GM19043 (cell line): ENCODE data around the gene POLD2.

ENCODE experiments used
- ATAC-seq: cut with Tn5 transposase; IDR thresholded peaks from one replicate; pipeline ENCODE4 v1.9.1; 2021; ENCODE audit warnings: low read depth; ENCODE audit not compliant: unreplicated experiment

POLD2 gene

DNA sequence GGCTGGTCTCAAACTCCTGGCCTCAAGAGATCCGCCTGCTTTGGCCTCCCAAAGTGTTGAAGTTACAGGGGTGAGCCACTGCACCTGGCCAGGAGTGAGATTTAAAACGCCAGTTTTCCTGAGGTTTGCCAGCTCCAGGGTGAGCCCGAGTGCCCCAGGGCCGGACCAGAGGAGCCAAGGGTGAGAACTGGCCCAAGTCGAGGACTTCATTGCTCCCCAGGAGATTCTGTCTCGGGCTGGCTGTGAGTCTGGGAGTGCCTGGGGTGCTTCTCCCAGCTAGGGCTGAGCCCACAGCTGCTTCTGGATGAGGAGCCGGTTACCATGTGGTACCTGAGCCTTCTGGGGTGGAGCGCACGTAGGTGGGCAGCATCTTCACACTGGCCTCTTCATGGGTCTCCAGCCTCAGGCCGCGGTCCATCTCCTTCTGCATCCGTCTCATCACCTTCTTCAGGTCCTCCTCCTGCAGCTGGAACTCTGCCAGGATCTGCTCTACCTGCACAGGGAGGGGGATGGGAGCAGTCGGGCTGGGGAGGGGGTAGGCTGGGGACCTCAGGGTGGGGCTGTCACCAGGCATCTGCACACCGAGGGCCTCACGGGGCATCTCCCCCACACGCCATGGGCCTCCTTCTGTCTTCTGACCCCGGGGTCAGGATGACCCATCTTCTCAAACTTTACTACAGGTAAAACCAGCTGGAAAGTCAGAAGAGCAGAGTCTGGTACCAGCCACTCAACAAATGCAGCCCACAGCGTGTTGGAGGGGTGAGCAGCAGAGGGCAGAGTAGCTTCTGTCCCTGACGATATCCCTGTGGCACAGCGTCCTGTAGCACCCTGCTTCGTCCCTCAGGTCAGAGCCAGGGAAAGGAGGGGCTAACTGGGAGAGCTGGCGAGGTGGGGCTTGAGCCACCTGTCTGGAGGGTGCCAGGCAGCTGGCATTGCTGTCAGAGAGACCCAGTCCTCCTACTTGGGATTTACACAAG, 29.9 kb upstream of the POLD2 start:
- no peak for ATAC-seq

DNA sequence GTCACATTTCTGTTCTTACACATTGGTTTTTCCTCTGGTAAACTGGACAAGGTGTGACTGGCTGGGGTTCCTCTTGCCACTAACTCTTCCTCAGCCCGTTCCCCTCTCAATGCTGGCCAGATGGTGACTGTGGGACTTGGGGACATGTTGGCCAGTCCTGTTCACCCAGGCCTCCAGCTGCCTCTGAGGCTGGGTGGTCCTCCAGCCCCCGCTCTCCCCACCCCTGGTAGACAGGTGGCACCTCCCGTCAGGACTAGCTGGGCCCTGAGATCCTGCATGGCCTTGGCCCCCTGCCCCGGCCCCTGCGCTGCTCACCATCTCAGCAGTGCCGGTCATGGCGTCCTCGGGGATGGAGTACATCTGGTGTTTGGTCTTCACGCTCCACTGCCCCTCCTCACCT, 28.6 kb upstream of the POLD2 start:
- ATAC-seq: no peak

DNA sequence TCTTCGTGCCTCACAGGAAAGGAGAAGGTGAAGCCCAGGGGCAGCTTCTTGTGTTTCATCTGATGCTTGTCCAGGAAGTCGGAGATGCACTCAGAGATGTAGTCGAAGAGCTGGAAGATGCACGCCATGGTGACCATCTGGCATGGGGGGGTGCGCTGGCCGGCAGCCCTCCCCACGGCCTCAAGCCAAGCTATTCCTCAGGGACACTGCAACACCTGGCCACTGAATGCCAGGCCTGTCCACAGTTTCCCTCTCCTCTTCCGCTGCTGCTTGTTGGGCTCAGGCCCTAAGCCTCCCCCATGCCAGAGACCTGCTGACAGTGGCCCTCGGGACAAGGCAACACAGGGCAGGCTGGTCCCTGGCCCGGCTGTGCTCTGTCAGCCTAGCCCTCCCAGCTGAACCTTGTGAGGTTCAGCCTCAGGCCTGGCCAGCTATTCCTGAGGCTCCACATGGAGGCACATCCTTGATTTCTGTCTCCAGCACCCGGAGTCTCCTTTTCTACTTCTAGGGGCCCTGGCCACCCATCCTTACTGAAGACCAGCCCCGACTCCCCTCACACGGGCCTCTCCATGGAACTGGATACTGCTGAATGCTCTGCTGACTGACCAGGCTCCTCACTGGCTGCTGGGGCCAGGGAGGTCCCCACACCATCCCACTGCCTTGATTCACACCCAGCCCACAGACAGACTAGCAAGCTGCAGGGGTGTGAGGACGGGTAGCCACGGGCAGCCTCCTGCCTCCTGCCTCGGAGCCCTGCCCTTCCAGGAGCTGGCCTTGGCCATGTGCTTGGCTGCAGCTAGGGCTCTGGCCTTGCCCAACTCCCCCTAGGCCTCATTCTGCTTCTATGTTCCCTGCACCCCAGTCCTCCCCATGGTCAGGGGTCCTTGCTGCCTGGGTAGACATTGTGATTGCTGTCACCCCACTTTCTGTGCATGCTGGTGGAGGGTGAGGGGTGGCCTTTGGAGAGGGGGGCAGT, 27.9 kb upstream of the POLD2 start:
- ATAC-seq: no peak

DNA sequence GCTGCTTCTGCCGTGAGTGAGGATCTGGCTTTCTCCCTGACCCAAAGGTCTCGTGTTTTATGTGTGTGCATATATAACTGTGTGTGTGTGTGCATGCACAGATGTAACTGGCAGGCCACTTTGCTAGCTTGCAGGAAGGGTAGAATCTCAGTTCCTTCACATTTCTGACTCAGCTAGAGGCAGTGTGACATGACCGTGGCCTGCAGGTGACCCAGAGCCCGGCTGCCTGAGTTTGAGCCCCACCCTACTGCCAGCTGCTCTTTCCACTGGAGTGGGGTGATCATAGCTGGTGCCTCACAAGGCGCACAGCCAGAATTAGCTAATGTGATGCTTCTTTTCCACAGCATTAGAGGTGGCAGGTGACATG, 27.1 kb upstream of the POLD2 start:
- ATAC-seq: peak; percentile 89

DNA sequence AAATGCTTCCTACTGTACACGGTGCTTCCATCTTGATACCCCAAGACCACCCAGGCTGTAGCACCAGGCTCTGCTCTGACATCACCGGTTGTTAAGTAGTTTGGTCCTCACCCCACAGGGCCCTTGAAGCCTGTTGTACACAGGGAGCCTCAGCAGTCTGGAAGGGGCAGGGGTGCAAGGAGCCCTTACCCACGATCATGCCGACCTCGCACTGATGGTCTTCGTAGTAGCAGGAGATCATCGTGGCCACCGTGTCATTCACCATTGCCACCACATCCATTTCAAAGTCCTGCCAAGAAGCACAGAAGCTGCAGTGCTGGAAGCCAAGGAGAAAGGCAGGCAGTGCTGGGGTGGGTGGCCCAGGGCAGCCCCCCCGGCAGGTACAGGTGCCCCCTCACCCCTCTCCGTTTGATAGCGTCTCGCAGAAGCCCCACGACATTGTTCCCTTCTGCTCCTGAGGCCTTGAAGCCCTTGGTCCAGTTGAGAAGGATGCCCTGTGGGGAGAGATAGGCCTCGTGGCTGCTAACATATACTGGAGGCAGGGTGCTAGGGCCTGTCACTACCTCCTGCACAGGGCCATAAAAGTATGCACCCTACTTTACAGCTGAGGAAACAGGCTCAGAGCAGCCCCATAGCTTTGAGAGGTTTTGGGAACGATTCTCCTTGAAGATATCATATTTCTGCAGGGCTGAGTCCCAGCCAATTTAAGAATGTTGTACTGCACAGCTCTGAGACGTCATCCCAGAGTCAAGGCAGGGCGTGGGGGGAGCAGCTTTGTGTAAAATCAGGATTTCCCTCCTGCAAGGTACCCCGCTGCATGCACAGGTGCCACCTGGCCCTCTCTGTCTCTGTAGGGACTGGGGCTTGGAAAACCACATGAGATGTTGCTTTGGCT, 26.5 kb upstream of the POLD2 start:
- ATAC-seq: peak; percentile 10

DNA sequence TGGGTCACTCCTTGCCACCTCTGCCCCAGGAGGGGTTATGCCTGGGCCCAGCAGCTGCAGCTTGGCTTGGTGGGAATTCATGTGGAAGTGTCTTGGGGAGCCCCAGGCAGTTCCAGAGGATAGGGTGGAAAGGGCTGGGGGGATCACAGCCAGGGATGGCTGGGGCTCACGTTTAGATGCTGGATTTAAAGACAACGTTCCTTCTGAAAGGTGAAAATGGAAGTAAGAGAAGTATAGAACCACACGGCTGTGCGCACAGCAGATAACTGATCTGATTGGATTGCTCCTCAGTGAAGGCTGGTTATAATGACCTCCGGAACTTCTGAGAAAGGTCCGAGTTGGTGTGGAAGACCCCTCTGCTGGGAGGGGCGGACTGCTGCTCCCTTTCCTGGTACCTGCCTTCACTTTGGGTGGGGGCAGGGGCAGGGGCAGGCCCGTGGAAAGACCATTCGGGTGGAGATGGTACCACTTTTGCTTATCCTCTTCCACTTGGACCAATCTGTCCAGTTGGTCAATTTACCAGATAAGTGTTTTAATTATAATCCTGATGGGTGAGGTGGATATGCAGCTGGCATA, 25.7 kb upstream of the POLD2 start:
- no peak for ATAC-seq

DNA sequence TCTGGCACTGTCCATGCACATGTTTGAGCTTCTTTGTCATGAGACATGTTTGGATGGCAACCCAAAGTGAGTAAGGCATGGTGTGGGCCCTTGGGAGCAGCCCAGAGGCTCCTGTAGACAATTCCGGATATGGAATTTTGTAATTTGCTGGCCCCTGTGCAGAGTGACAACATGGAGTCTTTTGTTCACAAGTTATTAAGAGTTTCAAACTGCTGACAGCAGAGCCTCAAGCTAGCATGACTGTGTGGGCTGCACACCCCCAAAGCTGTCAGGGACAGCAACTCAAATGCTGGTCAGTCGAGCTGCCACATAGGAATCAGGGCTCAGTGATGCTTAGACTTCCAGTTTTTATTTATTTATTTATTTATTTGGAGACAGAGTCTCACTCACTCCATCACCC, 24.8 kb upstream of the POLD2 start:
- ATAC-seq: no peak

DNA sequence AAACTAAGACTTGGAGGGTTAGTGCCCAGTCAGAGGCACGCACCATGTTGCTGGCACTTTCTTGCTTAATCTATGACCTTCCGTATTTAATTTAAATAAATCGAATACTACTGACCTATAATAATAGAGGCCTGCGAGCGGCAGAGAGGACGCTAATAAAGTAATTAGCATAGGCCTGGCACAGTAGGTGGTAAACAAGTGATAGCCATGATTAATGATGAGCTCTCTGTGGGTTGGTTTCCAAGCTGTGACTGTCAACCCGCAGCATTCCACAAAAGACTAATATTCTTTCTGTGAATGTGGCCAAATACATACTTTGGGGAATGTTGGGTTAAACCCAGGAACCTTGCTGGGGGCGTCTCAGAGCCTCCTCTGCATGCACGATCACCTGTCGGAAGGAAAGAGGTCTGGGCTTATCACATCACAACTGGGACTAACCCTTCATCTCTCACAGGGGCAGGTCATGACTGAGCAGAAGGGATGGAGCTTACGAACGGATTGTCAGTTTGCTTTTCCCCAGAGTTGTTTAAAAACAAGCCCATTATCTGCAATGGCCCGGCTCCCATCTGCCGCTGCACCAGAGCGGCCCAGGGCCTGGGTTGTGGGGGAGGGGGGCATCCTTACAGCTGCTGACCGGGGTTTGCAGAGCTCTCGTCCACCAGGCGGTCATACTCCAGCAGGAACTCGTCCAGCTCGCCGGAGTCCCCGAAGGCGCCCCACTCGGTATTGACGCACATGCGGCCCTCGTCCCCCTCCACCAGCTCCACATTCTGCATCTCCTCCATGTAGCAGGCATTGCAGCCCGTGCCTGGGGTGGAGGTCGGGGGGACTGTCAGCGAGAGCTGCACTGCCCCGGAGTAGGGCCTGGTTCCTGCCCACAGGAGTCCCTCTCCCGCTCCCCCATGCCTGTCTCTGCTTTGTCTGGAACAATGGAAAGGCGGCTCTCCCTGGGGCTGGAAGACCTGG, 24.0 kb upstream of the POLD2 start:
- no peak for ATAC-seq

DNA sequence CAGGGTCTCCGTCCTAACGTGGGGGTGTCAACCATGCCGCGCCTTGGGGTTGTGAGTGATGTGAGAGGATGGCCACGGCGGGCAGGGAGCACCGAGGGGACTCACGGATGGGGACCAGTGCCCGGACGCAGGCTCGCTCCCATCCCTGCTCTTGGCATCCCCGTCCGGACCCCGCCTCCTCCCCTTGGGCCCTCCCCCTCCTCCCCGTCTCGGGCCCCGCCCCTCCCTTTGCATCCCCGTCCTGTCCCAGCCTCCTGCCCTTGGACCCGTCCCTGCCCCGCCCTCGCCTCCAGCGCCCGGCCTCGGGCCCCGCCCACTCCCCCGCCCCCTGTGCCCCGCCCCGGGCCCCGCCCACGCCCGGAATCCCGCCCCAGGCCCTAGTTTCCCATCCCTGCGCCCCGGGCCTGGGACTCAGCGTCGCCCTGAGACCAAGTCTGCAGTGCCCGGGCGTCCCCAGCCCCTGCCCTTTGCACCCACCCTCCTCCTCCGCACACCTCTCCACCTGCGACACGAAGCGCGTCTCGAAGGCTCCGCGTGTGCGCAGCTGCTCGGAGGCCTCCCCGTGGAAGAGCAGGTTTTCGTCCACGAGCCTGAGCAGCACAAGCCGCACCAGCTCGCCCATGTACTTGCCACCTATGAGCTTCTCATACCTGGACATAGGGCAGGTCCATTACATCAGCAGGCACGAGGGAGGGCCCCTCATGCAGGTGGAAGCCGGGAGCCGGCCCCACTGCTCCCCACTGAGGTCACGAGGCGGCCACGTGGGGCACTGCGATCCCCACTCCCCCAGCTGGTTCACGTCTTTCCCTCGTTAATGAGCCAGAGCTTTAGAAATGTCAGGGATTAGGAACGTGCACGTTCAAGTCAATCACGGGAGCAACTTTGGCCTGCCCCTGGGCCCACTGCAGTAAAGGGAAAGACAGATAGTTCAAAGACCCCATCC, 22.9 kb upstream of the POLD2 start:
- no peak for ATAC-seq

DNA sequence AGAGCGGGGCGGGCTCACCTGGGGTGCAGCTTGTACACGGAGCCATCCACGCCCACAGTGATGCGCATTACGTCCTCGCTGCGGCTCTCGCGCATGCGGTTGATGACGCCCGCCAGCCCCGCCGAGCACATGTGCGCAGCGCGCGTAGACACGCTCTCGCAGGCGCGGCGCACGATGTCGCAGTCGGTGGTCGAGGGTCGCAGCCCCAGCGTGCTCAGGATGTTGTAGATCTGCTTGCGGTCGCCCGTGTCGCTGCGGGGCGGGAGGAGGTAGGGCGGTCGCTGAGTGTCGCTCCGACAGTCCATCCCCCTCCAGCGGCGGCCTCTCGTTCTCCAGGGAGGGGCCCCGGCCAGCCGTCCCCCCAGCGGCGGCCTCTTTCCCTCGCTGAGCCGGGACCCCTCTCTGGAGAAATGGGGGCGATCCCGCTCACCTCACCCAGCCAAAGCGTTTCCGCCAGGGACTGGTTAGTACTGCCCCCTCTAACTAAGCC, 22.2 kb upstream of the POLD2 start:
- no peak for ATAC-seq

DNA sequence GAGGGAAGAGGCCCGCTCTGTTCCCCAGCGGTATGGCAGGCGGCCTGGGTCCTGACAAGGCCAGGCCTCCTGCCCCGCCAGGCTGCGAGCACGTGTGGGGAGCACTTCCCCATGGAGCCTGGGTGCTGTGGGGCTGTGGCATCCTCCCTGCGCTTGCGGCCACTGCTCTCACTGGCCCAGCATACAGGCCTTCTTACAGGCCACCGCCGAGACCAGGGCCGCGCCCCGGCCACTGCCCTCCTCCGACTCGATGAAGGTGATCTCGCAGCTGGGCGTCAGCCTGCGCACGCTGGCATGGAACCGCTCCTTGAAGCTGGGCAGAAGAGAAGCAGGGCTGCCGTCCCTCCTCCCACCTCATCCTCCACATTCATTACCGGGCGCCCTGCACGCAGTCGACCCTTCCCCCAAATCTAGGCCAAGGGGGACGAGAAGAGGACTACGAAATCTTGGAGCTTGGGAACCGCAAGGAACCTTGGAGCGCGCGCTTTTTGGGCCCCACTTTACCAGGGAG, 21.7 kb upstream of the POLD2 start:
- ATAC-seq: no peak

DNA sequence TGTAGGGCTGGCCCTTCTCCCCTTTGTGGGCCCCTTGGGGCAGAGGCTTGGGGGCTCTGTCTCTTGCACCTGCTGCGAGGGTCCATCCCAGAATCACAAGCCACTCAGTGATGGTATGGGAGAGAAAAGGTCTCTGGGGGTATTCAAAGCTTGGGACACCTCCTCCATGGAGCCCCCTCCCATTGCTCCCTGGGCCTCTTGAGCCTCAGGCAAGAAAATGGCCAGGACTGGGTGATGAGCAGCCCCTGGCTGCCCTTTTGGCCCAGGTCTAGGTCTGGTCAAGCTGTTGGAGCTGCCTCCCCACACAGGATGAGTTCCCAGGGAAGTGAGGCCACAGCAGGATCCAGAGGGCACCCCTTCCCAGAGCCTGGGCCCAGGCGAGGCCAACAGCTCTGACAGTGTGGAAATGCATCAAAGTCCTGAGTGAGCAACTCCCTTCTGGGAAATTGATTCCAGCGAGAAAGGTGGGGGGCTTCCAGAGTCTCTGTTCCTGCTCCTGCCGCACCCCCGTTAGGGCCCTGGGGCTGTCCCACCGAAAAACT, 21.1 kb upstream of the POLD2 start:
- ATAC-seq: no peak

DNA sequence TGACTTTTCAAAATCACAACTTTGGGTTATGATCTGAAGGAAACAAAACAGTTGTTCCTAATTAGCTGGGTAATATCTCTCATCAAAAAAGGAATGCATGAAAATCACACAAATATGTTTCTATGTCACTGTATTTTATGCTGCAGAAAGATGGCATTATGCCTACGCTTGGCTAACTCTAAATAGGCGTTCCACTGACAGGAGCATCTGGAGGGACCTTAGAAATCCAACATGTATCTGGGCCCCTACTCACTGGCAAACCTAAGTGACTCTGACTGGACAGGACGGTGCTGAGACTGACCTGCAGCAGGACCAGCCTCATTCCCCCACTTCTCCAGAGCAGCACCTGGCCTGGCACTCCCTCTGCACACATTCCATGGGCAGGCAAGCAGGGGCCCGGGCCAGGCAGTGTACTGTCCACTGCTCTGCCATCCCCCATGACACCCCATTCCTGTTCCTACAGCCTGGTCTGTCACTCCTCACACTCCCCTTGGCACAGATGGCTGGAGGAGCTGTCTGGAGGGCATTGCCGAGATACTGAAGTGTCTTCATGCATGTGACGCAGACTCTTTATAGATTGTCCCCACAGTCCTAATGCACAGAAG, 20.4 kb upstream of the POLD2 start:
- no peak for ATAC-seq

DNA sequence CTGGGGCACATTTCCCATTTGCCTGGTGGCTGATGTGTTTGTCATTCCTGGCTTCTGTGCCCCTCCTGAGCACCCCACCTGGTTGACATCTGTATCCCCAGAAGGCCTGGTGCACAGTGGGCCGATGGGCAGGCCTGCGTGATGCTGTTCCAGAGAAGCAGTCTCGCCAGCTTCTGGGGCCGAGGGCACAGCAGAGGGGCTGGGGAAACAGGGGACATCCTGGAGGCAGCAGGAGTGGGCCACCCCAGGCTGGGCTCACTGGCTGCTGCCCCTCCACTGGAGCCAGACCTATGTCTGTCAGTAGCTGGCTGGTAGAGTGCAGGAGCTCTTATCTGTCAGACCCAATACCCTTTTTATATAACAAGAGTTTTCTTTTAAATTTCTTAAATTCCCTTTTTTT, 18.7 kb upstream of the POLD2 start:
- no peak for ATAC-seq

DNA sequence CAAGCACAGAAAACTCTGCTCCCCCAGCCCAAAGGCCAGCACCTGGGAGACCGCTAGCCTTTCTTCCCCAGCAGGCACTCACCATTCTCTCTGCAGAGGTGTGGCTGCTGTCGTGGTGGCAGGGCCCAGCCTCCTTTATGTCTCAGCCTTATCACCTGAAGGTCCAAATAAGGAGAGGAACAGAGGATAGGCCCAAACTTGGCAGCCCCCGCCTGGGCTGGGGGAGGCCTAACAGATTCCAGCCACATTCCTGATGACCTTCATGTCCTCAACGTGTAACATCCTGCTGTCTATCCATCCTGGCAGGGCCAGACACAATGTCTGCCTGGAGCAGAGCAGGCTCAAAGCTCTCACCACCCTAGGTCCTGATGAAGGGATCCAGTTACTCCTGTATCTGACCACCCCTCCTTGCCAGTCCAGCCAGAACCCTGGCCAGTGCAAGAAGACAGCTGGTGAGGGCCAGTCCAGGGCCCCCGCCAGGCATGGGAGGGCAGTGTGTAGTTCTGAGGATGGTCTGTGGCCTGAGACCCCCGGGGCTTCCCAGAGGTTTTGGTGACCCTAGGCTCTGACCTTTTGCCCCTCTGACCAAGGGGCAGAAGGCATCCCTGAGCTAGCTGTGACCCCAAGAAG, 18.0 kb upstream of the POLD2 start, which contains the start of gene MYL7:
Gene MYL7, minus strand, starts transcription at position 112 of the 630 bp plus-strand sequence. Its CDS starts 27 bp downstream, at position 85.
- ATAC-seq: no peak

DNA sequence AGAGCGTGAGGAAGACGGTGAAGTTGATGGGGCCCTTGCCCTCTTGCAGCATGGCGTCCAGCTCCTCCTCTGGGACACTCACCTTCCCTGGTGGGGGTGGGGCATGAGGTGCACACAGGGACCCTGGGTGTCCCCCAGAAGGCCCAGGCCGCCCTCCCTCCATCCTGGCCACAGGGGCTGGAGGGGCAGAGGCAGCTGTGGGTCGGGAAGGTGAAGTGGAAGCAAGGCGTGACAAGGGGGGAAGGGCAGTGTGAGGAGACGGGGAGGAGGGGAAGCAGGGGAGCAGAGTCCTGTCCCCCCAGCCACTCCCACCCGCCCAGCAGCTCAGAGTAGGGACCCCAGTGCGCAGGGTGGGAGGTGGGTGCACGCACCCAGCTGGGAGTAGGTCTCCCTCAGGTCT, 17.0 kb upstream of the POLD2 start:
- no peak for ATAC-seq
